HG02852 (cell line): ENCODE measurements around the gene SP8.
A peak's percentile ranks its signal among the peaks of the same experiment; 100 is the strongest.

Experiments
- ATAC-seq: cut with Tn5 transposase; IDR thresholded peaks from one replicate; pipeline ENCODE4 v1.9.1; 2021; ENCODE audit warnings: mild to moderate bottlenecking, moderate library complexity; ENCODE audit not compliant: unreplicated experiment

The SP8 gene

DNA sequence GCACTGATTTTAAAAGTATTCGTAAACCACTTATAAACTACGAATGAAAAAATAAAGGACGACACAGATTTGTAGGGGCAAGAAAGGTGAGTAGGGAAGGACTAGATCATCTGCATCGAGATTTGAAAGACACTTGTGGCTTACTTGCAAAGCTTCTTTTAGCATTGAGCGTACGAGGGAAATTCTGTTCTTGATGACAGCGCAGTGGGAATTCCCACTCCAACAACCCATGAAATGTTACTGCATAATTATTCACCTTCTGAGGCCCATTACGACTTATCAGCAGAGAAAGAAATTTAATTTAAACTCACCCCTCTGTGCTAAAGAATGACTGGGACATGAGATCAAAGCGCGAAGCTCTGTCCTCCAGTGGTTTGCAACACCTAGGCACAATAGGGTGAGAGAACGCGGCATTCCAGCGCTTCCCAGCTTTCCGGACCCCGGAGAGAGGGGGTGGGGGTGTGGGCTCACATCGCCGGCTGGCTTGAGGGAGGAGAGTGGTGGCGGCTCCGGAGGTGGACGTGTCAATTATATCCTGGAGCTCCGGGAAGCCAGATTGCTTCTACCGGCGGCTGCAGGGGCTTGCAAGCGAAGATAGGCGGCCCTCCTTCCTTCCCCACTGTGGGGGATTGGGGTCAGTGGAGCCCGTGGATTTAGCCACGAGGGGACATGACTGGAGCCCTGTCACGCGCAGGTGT lies 10.3 kb downstream of the SP8 start:
- no peak for ATAC-seq

DNA sequence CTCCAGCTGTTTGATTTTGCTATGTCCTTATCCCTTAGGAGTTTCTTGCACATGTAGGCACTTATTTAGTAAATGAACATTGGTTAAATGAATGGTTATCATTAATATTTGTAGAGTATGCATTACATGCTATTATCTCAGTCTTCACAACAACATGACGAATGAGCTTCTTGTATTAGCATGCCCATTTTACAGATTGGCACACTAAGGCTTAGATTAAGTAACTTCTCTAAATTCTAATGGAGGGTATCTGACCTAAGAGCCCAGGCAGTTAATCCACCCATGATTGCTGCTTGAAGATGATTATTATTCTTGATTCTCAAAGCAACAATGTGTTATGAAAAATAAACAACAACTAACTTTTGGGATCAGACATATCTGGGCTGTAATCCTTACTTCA lies 32.7 kb downstream of the SP8 start:
- ATAC-seq, result no peak

DNA sequence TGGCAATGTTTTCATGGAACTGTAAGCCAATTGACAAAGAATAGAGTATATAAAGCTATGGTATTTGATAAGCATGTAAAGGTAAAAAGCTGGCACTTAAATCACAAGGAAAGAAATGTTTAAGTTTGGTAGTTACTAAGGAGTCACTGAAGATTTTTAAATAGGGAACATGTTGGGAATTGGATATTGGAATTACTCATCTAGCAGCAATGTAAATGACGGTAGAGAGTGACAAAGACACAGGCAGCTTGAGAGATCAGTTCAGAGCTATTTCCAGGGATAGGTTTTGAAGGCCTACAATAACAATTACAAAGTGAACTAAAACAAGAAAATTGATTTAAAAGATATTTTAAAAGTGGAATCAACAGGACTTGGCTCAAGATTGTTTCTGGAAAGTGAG lies 36.8 kb downstream of the SP8 start:
- ATAC-seq, result no peak

DNA sequence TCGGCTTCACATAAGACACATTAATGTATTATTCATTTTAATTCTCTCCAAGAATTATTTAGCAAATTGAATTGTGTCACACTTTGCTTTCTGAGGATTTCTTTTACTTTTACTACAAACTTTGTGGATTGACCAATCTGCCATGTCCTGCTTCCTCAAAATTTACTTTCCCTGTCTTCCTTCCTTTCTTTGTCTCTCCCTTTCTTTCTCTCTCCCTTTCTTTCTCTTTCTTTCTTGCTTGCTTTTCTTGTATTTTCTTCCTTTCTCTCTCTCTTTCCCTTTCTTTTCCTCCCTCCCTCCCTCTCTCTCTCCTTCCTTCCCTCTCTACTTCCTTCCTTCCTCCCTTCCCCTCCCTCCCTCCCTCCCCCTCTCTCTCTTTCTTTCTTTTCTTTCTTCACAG lies 37.8 kb downstream of the SP8 start:
- no peak for ATAC-seq

DNA sequence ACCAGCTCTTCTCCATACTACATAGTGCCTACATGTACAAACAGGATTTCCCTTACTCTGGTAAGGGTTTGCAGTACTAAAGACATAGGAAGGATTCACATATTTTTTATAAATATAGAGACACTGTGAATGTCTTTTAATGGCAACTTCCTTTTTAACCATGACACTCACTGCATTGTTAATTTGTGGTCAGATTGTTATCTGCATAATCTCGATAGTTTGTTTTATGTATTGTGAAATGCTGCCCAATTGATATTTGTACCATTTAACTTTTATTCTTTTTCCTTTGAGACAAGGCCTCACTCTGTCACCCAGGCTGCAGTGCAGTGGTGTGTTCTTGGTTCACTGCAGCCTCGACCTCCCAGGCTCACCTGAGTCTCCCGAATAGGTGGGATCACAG lies 39.7 kb downstream of the SP8 start:
- no peak for ATAC-seq

DNA sequence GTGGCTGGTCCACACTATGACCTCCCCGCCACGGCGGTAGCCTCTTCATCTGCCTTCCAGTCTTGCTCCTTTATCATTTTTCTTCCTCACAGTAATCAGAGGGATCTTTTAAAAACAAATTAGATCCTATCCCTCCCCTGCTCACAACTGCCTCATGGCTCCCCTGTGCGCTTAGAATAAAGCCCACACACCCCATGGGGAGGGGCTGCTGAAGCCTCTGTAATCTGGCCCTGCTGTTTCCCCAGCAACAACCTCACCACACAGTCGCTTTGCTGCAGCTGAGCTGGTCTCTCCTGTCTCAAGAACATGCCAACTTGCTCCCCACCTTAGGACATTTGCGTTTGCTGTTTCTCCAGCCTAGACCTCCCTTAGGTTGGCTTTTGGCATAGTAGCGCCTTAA lies 41.0 kb downstream of the SP8 start:
- ATAC-seq, result no peak

DNA sequence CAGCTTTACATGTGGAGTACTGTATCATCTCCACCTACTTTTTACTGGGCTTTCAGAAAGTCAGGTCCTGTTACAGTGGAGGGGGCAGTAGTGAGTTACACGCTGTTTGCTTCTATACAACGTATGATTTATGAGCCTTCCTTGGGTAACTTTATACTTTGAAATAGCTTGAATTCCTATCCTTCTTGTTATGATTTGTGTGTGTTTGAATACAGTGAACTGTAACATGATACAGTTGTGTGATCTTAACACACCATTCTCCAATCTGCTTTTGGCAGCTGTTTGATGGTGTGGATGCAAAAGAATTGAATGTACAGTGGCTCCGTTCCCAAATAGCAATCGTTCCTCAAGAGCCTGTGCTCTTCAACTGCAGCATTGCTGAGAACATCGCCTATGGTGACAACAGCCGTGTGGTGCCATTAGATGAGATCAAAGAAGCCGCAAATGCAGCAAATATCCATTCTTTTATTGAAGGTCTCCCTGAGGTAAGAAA lies 41.7 kb downstream of the SP8 start:
- no peak for ATAC-seq

DNA sequence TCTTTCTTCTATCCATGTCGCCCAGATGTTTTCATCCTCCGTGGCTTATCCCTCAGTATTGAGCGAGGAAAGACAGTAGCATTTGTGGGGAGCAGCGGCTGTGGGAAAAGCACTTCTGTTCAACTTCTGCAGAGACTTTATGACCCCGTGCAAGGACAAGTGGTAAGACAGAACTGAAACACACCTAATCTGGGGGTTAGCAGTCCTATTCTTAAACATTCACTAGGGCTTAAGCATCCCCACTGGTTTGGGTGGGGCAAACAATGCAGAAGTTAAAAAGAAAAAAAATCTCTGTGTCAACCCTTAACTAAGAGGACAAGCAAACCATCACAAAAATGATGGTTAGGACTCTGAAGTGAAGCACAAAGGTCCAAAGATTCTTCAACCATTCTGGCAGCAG lies 43.8 kb downstream of the SP8 start:
- ATAC-seq, result no peak

DNA sequence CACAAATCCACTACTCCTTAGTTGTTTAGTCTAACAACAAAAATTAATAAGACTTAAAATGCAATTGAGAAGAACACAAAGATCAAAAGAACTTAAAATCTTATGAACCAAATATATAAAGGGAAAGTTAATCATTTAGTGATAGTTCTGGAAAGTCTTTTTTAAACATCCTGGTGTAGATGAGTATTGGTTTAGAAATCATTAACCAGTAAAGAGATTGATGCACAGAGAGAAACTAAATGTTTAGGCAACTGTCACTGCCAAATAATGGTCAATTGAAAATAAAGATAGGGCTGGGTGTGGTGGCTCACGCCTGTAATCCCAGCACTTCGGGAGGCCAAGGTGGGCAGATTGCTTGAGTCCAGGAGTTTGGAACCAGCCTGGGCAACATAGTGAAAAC lies 44.9 kb downstream of the SP8 start:
- ATAC-seq, result no peak

DNA sequence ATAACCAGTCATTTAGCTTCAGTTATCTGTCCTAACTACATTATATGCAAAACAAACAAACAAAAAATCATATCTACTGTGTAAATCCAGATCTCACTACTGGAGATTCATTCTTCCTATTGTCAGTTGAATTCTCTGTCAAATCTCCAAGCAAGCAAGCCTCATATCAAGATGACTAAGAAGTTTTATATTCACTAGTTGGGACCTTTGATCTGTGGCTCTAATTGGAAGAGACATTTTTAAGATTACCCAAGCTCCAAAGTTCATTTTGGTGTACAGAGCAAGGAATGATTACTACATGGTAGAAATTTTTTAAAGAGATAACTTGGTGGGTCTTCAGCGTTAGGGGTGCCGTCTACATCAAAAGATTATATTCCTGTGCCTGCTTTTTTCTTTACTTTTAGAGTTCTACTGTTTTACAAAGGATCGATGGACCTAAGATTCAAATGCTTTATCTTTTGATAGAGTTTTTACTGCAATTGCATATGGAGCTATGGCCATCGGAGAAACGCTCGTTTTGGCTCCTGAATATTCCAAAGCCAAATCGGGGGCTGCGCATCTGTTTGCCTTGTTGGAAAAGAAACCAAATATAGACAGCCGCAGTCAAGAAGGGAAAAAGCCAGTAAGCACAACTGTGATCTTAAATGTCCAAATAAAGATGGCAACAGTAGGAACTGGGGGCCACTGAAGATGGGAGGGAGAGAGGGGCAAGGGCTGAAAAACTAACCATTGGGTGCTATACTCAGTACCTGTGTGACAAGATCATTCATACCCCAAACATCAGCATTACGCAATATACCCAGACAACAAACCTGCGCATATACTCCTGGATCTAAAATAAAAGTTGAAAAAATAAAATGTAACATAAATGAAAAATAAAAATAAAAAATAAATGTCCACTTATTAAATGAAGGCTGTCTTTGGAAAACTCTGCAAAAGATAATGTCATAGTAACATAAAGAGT lies 47.9 kb downstream of the SP8 start:
- ATAC-seq, result no peak

DNA sequence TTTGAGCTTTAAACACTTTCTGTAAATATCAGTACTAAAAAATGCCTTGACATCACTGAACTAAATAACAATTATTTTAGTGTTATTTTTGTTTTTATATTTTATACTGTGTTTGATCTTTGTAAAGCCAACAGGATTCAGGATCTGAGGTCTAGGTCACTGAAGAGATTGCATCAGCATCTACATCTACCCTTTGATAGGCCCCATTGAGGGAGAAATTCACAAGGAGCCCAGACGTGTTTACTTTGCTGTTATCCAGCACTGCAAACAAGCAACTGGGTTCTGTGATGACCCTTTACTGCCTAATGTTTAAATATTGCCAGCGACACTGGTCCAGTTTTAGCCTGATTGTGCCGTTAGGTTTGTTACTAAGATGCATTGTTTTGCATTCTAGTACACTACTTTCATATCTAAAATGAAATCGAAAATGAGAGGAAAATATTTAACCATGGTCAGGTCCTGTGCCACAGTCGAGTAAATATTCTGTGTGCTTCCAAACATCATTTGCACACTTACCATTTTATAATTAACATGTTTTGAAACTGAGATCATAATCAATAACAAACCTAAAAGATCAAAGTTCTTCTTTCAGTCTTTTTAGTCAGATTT lies 48.7 kb downstream of the SP8 start:
- peak; percentile 66 for ATAC-seq

DNA sequence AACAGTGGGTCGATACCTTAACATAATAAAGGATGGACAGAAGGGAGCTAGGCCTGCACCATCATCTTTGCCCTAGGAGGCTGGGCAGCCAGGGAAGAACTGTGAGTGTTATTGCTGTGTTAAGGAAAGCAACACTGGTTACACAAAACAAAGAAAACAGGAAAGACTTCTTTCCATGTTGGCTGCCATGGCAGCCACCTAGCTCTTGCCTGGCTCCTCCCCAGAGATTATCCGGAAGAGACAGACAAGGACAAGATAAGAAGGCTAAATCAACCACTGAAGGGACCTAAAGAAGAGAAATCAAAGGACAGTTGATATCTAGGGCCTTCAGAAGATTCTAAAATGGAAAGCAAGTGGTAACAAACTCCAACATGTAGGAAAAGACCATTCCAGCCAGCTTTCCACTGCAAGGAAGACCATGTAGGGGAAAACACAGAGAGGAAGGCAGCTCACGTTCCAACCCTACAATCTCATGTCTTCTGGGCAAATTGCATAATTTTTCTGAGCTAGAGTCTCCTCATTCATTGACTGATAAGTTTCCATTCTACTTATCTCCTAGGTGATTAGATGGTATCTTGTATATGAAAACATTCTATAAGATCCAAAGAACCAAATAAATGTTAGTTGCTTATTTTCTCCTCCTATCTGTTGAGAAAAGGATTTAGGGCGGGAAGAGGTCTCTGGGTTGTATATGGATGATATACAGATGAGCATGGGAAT lies 51.2 kb downstream of the SP8 start:
- ATAC-seq, result no peak
